NCI-H510A (cell line): ENCODE results near the gene SELENON.

Source experiments
- DNase-seq: peaks from one replicate; lab custom pipeline; 2025; lab: John Stamatoyannopoulos, UW

SELENON gene

DNA sequence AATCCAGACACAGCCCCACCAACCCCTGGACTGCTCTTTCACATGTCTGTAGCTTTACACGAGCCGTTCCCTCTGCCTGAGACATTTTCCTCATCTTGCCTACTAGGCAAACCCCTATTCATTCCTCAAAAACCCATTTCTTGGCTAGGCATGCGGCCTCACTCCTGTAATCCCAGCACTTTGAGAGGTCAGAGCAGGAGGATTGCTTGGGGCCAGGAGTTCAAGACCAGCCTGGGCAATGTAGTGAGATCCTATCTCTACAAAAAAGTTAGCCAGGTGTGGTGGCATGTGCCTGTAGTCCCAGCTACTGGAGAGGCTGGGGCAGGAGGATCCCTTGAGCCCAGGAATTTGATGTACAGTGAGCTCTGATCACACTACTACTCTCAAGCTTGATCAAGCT lies 64.4 kb downstream of the SELENON start:
- no peak for DNase-seq

DNA sequence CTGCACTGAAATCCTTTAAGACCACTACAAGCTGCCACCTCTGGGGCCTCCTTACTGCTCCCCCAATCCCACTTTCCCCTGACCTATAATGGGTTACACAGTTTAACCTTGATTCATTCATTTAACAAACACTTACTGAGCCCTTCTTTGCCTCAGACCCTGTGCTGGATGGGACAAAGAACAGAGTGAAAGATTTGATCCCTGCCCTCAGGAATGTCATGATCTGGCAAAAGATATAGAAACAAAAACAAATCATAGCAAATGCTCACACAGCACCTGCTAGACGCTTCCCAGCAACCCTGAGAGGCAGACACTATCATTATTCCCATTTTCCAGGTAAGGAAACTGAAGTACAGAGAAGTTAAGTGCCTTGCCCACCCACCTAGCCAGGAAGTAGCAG lies 66.3 kb downstream of the SELENON start:
- no peak for DNase-seq

DNA sequence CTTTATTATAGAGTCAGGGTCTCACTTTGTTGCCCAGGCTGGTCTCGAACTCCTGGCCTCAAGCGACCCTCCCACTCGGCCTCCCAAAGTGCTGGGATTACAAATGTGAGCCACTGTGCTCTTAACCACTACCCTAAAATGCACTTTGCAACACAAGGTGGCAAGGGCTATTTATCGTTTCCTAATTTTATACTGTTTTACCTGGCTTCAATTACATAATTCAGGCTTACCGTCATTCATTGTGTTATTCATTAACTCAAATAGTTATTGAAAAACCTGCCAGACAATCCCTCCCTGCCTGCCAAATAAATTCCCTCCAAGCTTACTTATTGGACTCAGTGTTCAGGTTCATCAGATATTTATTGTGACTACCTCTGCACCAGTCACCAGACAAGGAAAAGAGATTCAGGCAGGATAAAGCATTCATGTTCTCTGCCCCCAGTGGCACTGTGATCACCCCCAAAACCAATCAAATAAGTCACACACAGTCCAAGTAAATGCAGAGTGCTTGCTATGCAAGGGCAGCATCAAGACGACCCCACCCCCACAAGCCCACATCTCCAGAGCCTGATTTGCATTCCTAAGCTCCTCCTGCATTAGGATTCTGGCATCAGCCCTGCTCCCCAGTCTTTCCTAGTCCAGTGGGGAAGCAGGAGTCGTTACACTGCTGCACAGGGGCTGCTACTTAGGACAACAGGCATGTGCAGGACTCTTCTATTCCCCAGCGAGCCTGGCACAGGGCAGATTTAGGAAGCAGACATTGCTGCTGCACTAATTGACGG lies 67.4 kb downstream of the SELENON start:
- DNase-seq: no peak
